Caki2 (cell line): Measurements from ENCODE around the gene GNG2. TPM values are rescaled to one million over a fixed set of nuclear protein-coding genes. Genes with fewer than 3 reads are reported as not detected.

ENCODE experiments used
- DNase-seq: peaks from one replicate; pipeline ENCODE4 v3.0.0-alpha.2; 2015; ENCODE audit warnings: low read depth
- in situ Hi-C: cut with HindIII; loops from 2 replicates; pipeline ENCODE4 v1.10.0; 2016; ENCODE audit warnings: low sequenced_read_pairs, low pct_unique_long_range_greater_than_20kb, mixed read lengths
- total RNA-seq: library from RNA; depleted of rRNA; stranded (reverse); fragments of >200 nt; shearing (Covaris generic); gene quantifications from 2 replicates; pipeline ENCODE4 v1.2.3, GENCODE V29; 2014; ENCODE audit warnings: low replicate concordance; rRNA removed

Gene GNG2
- not detected in 2 replicates for total RNA-seq

DNA sequence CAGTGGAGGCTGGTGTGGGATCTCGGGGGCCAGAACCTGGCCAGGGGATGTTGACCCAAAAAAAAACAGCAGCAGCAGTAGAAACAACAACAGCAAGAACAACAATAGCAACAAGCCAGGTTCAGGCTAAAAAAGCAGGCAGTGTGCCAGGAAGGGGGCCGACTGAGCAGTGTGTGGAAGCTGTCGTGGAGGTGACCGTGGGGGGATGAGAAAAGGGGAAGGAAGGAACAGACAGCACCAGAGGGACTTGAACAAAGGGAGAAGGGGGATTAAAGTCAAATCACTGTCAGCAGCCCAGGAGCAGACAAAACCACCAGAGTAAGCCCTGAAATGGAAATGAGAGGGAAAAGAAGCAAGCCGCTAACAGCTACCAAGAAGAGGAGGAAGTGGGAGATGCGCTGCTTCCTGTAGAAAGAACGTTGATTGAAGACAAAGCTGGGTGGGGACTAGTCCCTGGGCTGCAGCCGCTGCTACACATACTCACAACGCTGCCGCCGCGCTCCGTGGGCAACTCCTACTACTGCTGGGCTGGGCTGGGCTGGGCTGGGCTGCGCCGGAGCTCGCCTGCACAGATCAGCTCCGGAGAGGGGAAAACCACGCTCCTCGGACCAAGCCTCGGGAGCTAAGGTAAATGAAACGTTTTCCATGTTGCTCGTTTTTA, at the start of gene GNG2:
Gene GNG2, plus strand, starts transcription at position 449 of the 661 bp plus-strand sequence. CDS start 90,067 bp downstream, outside the sequence.
- no peak for DNase-seq
- in situ Hi-C loops: no loop called here

DNA sequence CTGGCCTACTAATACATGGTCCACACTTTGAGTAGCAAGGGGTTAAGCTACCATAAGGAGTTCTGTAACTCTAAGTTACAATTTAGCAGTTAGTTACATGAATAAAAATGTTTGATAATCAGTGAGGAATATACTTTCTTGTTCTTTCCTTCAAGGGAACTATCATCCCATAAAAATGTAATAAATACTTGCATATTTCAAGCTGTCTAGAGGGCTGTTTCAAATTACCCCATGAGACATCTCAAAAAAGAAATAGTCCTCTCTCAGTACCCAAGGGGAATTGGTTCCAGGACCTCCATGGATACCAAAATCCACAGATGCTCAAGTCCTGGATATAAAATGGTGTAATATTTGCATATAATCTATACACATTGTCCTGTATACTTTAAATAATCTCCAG, 48.7 kb upstream of the GNG2 start:
- DNase-seq: no peak
- in situ Hi-C loops: no loop called here

DNA sequence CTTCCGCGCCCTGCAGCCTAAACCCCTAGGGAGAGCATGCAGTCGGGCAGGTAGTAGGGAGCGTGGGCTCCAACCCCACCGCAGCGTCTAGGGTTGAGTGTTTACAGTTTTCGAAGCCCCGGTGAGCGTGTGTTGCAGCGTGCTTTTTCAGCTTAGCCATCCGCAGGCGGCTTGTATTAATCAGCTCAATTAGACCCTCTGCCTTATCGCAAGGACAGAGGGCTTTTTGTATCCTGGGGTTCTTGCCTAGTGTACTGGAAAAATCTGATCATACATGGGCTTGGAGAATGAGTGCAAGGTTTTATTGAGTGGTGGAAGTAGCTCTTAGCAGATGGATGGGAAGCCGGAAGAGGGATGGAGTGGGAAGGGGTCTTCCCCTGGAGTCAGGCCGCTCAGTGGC, 44.4 kb upstream of the GNG2 start:
- no peak for DNase-seq
- in situ Hi-C loops: no loop called here

DNA sequence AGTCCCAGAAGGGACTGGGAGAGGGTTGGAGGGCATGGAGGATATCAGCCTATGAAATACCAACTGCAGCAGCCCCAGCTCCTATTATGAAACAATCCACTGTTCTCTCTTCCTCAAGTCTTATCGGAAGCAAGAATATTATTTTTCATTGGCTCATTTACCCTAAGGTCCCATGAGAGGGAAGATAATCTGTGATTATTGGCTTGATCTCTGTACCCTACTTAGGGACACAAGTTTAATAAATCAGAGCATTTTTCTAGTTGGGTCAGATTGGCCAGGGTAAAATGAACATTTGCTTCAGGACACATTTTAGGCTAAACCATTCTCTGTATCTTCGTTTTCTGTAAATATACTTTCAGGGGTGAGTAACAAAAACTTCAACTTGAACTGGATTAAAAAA, 43.1 kb upstream of the GNG2 start:
- in situ Hi-C loops: no loop called here
- DNase-seq: no peak

DNA sequence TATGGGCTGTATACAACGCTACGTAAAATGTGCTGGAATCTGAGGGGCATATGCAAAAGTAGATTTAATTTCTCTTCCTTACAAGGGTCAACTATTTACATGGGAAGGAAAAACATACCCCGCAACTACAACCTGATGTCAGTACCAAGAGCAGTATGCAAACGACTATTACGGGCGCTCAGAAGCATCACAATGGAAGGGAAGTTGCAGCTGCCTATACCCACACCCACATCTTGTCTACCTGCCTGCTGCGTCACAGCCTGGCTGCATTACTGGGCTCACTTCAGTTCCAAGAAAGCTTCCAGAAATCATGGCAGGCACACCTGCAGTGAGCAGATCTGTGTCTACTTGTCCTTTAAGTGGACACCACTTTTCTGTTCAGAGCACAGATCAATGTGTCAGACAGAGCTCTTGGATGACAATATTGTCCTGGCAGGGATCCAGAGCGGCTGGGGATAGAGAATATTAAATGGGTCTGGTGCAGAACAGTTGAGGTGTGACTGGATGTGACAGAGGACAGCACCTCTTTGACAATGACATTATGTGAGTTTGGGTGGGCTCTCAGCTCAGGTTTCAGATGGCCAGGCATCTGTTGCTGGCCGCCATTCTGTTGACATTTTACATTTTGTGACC, 41.5 kb upstream of the GNG2 start:
- in situ Hi-C loops: no loop called here
- DNase-seq: no peak

DNA sequence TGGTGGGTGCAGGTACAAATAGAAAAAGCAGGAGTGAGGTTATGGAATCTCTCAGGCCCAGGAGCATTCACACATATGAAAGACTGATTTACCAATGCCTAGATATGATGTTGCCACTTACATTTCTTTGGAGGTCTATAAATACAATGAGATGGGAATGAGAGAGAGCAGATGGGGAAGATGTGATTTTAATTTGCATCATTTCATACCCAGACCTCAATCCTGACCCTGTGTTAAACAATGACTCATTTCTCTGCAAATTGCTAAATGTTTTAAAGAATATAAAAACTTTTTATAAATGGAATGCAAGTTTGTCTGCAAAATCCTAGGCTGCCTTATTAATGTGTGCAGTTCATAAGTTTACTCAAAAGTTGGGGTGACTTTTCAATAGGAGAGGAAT, 38.6 kb upstream of the GNG2 start:
- in situ Hi-C loops: no loop called here
- no peak for DNase-seq

DNA sequence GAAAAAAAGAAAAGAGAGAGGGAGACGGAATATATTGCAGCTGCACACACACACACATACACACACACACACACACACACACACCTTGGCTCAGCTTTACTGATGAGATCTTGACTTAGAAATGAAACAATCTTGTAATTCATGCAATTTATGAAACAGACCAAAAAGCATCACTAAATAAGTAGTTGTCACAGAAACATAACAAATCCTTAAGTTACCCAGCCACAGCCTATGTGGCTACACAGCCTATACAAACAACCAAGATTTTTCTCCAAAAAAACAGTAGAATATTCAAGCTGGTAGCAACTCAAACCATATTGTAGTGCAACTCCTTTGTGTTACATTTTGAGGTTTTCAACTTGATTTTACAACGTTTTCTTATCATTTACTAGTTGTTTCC, 37.9 kb upstream of the GNG2 start:
- DNase-seq: no peak
- in situ Hi-C loops: no loop called here

DNA sequence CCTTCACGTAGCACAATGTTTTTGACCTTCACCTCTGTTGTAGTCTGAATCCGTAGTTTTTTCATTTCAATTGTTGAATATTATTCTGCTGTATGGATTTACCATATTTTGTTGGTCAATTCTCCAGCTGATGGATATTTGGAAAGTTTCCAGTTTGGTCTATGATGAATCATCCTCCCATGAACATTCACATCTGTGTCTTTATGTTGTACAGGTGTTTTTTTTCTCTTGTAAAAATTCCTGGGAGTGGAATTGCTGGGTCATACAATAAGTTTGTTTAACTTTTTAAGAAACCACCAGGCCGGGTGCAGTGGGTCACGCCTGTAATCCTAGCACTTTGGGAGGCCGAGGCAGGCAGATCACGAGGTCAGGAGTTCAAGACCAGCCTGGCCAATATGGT, 36.7 kb upstream of the GNG2 start:
- in situ Hi-C loops: no loop called here
- DNase-seq: no peak

DNA sequence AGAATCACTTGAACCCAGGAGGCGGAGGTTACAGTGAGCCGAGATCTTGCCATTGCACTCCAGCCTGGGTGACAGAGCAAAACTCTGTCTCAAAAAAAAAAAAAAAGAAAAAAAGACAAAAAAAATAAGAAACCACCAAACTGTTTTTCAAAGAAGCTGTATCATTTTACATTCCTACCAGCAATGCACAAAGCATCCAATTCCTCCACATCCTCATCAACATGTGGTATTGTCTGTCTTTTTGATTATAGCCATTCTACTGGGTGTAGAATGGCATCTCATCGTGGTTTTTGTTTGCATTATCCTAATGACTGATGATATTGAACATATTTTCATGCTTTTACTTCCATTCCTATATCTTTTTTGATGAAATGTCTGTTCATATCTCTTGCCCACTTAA, 36.2 kb upstream of the GNG2 start:
- DNase-seq: no peak
- in situ Hi-C loops: no loop called here

DNA sequence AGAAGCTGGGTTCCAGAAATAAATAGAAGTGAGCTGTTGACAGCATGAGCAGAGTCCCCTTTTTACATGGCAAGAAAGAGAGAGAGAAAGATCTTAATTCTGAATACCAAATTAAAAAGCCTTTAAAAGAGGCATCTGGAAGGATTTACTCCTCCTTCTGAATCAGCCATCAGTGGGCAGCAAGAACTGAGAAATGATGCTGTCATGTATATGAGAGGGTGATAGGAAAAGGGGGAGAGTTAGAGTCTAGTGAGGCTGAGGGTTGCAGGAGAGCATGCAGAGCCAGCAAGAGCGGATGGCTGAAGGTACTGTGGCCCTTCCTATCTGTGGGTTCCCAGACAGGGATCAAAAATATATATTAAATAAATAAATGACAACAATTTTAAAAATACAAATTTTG, 34.5 kb upstream of the GNG2 start:
- in situ Hi-C loops: no loop called here
- DNase-seq: no peak

DNA sequence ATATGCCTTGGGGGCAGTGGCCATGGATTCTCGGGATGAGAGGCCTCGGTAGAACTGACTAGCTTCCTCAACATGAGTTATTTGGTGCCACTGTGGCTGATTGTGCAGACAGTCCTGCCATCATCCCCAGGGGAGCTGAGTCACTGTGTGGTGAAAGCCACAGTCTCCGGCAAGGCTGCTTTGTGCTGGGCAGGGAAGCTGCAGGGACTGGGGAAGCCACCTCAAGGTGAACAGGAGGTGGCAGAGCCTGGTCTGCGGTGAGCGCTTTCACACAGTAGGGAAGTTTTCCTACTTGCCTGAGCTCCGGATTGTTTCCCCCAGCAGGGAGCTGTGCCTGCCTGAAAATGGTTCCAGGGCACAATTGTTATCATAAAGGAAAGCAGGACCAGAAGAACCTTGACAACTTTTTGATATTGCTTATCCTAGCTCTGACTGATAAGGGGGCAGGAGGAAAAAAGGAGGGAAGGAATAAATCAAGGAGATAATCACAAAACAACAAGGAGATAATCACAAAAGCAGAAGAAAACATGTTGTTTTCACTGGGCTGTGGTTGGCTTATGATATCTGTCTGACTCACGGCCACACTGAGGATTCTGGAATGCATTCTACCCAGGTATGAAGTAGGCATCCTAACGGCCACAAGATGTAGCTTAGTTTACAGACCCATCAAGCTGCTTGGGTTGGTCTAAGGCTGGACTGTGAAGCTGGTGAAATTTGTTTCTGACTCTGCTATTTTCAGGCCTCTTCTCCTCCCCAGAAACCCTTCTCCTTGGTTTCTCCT, 32.2 kb upstream of the GNG2 start:
- DNase-seq: peak; percentile 52

DNA sequence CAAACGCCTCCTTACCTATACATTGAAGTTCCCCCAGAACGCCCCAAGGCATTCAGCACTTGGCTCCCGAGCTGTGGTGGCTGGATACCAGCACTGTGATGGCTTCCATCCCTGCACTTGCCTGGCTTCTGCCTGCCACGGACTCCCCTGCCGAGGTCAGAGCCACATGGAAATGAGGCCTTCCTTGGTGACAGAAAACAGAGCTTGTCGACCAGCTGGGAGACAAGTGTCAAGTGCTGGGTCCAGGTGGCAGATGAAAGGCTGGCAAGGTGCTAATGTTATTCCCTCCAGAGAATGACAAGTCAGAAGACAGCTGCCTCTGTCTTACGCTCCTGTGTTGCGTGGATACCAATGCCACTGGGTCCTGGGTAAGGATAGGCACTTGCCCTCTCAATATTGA, 26.2 kb upstream of the GNG2 start:
- in situ Hi-C loops: no loop called here
- DNase-seq: no peak

More for the DNA sequence above, 32.2 kb upstream of the GNG2 start:
- in situ Hi-C loops: no loop called here

DNA sequence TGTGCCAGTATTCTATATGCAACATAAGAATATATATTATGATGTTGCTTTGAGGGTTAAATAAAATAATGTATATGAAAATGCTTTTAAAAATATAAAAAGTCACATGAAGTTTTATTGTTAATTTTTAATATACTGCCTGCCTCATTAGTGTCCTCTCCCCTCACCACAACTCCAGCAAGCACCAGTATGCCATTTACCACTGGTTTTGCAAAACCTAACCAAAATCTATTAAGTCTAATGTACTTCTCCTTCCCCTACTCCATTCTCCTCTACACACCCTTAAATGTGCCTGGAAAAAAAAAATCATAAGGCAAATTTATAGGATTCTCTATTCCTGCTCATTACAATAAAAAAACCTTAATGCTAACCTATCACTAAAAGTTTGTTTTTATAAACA, 24.0 kb upstream of the GNG2 start:
- DNase-seq: no peak
- in situ Hi-C loops: no loop called here

DNA sequence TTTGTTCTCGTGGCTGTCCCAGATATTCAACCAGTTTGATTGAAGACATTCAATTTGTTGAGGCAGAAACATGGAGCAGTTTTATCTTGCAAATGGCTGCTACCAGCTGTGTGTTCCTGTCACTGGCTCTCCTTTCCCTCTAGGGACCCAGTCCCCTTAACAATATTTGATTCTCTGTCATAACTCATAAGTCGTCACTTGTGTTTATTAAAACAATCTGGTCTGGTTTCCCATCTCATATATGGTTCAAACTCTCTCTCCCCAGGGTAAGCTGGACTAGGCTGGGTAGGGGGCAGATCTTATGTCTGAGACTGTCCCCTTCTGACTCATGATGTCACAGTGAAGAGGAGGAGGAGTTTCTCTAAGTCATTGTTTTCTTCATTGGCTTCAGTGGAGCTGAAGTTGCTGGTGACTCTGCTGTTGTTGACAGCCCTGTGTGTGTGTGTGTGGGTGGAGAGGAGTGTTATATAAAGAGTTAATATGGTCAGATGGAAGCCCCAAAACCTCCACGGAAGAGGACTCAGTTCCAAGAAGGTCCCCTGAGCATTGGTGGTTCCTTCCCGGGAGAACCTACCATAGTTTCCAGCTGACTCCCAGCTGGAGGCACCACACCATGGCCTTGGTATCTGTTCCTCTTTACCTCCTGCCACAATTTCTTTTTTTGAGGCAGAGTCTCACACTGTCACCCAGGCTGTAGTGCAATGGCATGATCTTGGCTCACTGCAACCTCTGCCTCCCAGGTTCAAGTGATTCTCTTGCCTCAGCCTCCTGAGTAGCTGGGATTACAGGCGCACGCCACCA, 16.1 kb upstream of the GNG2 start:
- no peak for DNase-seq
- in situ Hi-C loops: no loop called here

DNA sequence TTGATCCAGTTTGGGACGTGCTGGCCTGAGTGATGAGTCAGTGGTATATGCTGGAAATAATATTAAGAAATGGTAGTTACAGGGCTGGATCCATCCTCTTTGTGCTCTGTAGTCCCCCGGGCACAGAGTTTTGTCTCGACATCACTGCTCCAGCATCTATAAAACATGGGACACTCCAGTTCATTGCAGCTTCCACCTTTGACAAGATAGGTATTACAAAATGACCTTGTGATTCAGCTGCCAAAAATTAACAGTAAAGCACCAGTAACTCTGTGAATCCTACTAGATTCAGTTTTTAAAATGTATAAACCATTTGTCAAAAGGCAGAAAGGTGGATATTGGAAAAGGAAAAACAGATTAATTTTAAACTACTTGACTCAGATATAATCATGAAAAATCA, 14.6 kb upstream of the GNG2 start:
- no peak for DNase-seq
- in situ Hi-C loops: no loop called here

DNA sequence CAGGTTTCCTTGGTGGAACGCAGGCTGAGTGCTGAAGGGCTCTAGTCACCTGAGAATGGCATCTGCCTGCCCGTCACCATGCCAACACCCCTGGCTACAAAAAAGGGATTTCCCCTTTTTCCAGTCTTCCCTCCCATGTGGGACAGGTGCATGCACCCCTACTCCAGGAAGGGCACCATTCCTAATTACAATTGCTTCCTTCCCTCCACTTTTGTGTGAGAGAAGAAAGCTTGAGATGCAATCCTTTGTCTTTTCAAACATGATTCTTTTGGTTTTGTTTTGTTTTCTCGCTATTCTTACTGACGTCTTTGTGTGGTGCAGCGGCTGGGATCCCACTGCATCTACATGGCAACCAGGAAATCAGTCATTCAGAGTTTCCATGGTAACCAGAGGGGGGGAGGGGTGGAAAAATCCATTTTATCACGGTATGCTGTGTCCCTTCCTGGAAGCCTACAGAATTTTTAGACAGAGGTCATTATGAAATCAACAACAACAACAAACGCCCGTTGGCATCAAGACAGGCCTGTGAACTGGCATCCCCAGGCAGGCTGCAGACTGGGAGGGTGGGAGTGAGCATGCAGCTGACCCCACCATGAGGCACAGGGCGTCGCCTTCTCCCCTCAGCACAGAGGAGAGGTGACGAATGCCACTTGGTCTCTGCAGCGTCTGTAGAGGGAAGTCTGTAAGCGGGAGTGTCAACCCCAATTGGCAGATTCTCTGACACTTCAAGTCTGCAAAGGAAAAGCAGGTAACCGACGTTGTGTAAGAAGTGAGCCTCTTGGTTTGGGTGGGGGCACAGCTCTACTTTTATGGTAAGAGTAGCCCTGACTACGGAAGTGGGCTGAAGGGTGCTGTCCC, 13.6 kb upstream of the GNG2 start:
- in situ Hi-C loops: no loop called here
- DNase-seq: no peak

DNA sequence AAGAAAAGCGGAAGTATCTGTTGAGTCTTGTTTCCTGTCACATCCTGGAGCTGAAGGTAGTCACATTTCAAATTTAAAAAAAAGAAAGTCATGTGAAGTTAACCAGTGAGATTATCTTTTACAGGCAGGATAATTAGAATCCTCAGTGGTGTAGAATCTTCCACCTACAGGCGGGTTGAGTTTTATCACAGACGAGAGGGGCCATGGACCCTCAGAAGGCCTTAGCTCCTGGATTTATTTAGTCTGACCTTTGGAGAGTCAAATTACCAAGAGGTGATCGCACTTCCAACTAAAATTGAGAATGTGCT, 13.0 kb upstream of the GNG2 start:
- in situ Hi-C loops: no loop called here
- DNase-seq: no peak

DNA sequence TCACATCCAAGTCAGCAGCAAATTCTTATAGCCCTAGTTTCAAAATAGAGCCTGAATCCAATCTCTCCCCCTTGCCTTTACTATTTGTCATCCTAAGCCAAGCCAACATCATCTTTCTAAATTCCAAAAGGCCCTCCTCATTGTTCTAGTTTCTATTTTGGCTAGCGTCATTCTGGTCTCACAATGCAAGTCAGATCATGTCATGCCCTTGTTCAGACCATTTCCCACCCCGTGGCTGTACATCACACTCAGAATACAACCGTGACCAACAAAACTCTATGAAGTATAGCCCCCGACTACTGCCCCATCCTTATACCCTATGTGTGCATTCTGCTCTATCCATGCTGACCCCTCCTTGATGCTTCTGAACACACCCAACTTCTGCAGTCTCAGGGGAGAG, 12.3 kb upstream of the GNG2 start:
- in situ Hi-C loops: no loop called here
- no peak for DNase-seq
